ENCODE data around the gene CPNE4. TPM values are rescaled to one million over a fixed set of nuclear protein-coding genes. Genes with fewer than 3 reads are reported as not detected.

CPNE4 gene
- total RNA-seq, 1 experiment from 2014 or later, result 0.41 TPM

DNA sequence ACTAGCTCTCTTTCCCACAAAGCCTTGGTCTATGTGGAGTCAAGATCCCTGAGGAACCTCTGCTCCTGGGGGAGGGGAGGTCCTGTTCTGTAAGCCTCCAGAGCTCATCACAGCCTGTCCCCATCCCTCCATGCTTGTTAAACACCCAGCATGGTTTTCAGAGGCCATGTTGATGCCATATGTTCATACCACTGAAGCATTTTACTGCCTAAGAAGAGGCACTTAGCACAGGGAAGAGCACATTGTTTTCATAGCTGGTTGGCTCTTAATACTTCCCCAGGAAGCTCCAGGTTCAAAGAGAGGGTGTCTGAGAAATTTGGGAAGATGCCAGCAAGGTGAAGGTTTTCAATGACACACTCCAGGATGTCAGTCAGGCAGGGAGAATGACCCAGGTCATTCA is 25.6 kb downstream of the CPNE4 start:
- no peaks in the 10 kb centered on the region for H3K4me1 ChIP-seq
- no peaks in the 10 kb centered on the region for H3K9me3 ChIP-seq
- Mint-ChIP-seq H3K4me1 (ENCODE audit: low read depth, unreplicated experiment) (no peaks in the 10 kb centered on the region), H3K4me3 (ENCODE audit: unreplicated experiment) (no peak overlapping the region), H3K27me3 (ENCODE audit: insufficient read depth, unreplicated experiment) (peaks cover 3% of the 10 kb centered on the region), H3K27ac (ENCODE audit: unreplicated experiment) (no peak overlapping the region), H3K36me3 (ENCODE audit: insufficient read depth, unreplicated experiment) (no peaks in the 10 kb centered on the region), H3K9me3 (ENCODE audit: unreplicated experiment) (no peaks in the 10 kb centered on the region)
- DNase-seq, result no peak
- TF ChIP-seq, protein P1, sequence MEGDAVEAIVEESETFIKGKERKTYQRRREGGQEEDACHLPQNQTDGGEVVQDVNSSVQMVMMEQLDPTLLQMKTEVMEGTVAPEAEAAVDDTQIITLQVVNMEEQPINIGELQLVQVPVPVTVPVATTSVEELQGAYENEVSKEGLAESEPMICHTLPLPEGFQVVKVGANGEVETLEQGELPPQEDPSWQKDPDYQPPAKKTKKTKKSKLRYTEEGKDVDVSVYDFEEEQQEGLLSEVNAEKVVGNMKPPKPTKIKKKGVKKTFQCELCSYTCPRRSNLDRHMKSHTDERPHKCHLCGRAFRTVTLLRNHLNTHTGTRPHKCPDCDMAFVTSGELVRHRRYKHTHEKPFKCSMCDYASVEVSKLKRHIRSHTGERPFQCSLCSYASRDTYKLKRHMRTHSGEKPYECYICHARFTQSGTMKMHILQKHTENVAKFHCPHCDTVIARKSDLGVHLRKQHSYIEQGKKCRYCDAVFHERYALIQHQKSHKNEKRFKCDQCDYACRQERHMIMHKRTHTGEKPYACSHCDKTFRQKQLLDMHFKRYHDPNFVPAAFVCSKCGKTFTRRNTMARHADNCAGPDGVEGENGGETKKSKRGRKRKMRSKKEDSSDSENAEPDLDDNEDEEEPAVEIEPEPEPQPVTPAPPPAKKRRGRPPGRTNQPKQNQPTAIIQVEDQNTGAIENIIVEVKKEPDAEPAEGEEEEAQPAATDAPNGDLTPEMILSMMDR (IDR thresholded peaks at IDR 0.05; ENCODE audit: insufficient read depth in 1 of 2, low read depth in 1 of 2, low read length in 1 of 2, severe bottlenecking in 1 of 2, unreplicated experiment in 1 of 2), result no peak
- no peak overlapping the region for H3K4me3 ChIP-seq (ENCODE audit: low read depth, low read length)
- no TSS peak for BruUV-seq (replicated peaks)
- ChIA-PET CTCF (no interaction called here), POLR2A (no interaction called here)
- intact Hi-C loops (cut with micrococcal nuclease; ENCODE audit: unreplicated experiment), result no loop called here
- H3K27me3 ChIP-seq (replicated peaks; ENCODE audit: control insufficient read depth, insufficient read depth, low read length), result no peaks in the 10 kb centered on the region
- no peaks in the 10 kb centered on the region for H3K36me3 ChIP-seq (ENCODE audit: control insufficient read depth, insufficient read depth, low read length)

DNA sequence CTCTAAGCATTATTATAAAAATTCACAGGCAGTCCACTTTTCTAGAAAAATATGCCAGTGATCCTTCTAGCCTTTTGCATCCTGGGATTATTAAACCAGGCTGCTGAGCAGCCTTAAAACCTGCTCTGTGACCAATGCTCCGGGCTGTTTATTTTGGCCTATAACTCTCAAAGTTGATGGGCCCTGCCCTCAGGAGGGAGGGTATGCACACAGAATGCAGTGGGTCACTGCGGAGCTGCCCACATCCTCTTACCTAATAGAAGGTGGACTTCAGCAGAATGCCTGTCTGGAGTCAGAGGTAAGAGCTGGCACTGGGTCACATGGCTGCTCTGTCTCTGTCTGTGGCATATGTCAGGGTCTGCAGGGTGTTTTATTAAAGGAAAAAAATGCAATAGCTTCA is 26.0 kb downstream of the CPNE4 start:
- intact Hi-C loops (cut with micrococcal nuclease; ENCODE audit: unreplicated experiment), result no loop called here
- H3K4me1 ChIP-seq, result no peaks in the 10 kb centered on the region
- Mint-ChIP-seq H3K4me1 (ENCODE audit: low read depth, unreplicated experiment) (no peaks in the 10 kb centered on the region), H3K4me3 (ENCODE audit: unreplicated experiment) (no peak overlapping the region), H3K27ac (ENCODE audit: unreplicated experiment) (no peak overlapping the region), H3K36me3 (ENCODE audit: insufficient read depth, unreplicated experiment) (no peaks in the 10 kb centered on the region), H3K27me3 (ENCODE audit: insufficient read depth, unreplicated experiment) (peaks cover 3% of the 10 kb centered on the region), H3K9me3 (ENCODE audit: unreplicated experiment) (no peaks in the 10 kb centered on the region)
- TF ChIP-seq, protein P1 (IDR thresholded peaks at IDR 0.05; ENCODE audit: insufficient read depth in 1 of 2, low read depth in 1 of 2, low read length in 1 of 2, severe bottlenecking in 1 of 2, unreplicated experiment in 1 of 2), result no peak
- BruUV-seq (replicated peaks), result no TSS peak
- H3K4me3 ChIP-seq (ENCODE audit: low read depth, low read length), result no peak overlapping the region
- H3K36me3 ChIP-seq (ENCODE audit: control insufficient read depth, insufficient read depth, low read length), result no peaks in the 10 kb centered on the region
- CTCF ChIA-PET, result no interaction called here
- no peaks in the 10 kb centered on the region for H3K9me3 ChIP-seq
- H3K27me3 ChIP-seq (replicated peaks; ENCODE audit: control insufficient read depth, insufficient read depth, low read length), result no peaks in the 10 kb centered on the region
- no peak for DNase-seq
- POLR2A ChIA-PET, result no interaction called here

DNA sequence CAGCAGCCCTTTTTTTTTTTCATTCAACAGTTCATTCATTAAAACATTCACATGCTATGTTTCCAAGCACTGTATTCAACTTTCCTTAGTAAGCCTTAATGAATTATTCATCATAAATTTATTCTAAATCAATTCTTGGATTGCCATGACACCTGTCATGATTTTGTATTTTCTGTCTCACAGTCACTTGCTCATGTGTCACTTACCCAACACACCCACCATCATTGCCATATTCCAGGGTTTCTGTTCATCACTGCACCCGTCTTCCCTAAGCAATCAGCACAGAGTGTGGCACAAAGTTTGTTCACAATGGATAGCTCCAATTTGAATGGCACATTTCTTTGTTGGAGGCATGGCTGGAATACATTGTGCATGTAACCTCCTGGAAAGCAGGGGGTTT is 27.2 kb downstream of the CPNE4 start:
- peaks cover 8% of the 10 kb centered on the region for H3K27me3 Mint-ChIP-seq (ENCODE audit: insufficient read depth, unreplicated experiment)
- no peaks in the 10 kb centered on the region for H3K9me3 ChIP-seq
- intact Hi-C loops (cut with micrococcal nuclease; ENCODE audit: unreplicated experiment), result no loop called here
- H3K27me3 ChIP-seq (replicated peaks; ENCODE audit: control insufficient read depth, insufficient read depth, low read length), result no peaks in the 10 kb centered on the region
- H3K4me3 Mint-ChIP-seq (ENCODE audit: unreplicated experiment), result no peak overlapping the region
- H3K9me3 Mint-ChIP-seq (ENCODE audit: unreplicated experiment), result no peaks in the 10 kb centered on the region
- no peak overlapping the region for H3K27ac Mint-ChIP-seq (ENCODE audit: unreplicated experiment)
- no peak for DNase-seq
- ChIA-PET CTCF (no interaction called here), POLR2A (no interaction called here)
- H3K4me3 ChIP-seq (ENCODE audit: low read depth, low read length), result no peak overlapping the region
- no peaks in the 10 kb centered on the region for H3K36me3 ChIP-seq (ENCODE audit: control insufficient read depth, insufficient read depth, low read length)
- no TSS peak for BruUV-seq (replicated peaks)
- TF ChIP-seq, protein P1 (IDR thresholded peaks at IDR 0.05; ENCODE audit: insufficient read depth in 1 of 2, low read depth in 1 of 2, low read length in 1 of 2, severe bottlenecking in 1 of 2, unreplicated experiment in 1 of 2), result no peak
- H3K4me1 Mint-ChIP-seq (ENCODE audit: low read depth, unreplicated experiment), result no peaks in the 10 kb centered on the region
- H3K36me3 Mint-ChIP-seq (ENCODE audit: insufficient read depth, unreplicated experiment), result no peaks in the 10 kb centered on the region
- H3K4me1 ChIP-seq, result no peaks in the 10 kb centered on the region
